HFFc6 (cell line): Measurements from ENCODE around the gene PRSS16. TPM values are rescaled to one million over a fixed set of nuclear protein-coding genes. Genes with fewer than 3 reads are reported as not detected.

Experiments
- DNase-seq: peaks from one replicate; pipeline ENCODE4 v3.0.0-alpha.2; 2018
- H3K27ac Mint-ChIP-seq: 2 replicates; pipeline ENCODE4 v1.8.0; 2020; ENCODE audit warnings: mild to moderate bottlenecking, mixed read lengths
- H3K27me3 Mint-ChIP-seq: 2 replicates; pipeline ENCODE4 v1.8.0; 2021; ENCODE audit warnings: mild to moderate bottlenecking, moderate library complexity, mixed read lengths; ENCODE audit not compliant: insufficient read depth
- H3K36me3 Mint-ChIP-seq: 2 replicates; pipeline ENCODE4 v1.8.0; 2021; ENCODE audit warnings: low read depth, mixed read lengths
- H3K4me1 Mint-ChIP-seq: 2 replicates; pipeline ENCODE4 v1.8.0; 2020; ENCODE audit warnings: low read depth, mixed read lengths
- H3K4me3 Mint-ChIP-seq: 2 replicates; pipeline ENCODE4 v1.8.0; 2020; ENCODE audit warnings: mild to moderate bottlenecking, moderate library complexity, mixed read lengths
- H3K9me3 Mint-ChIP-seq: 2 replicates; pipeline ENCODE4 v1.8.0; 2020; ENCODE audit warnings: mild to moderate bottlenecking, mixed read lengths
- total RNA-seq, 6 experiments: library from RNA; stranded (reverse); fragmentation: NEBNext Ultra II Directional; extraction: Animal tissue kit (Norgen Biotek cat#: 25700); gene quantifications; 2 replicates in 1 of 6; 3 replicates in 5 of 6; pipeline ENCODE4 v1.2.3, GENCODE V29; 2021
- TF ChIP-seq, protein P1 (sequence below): fragments of 200-600 bp; sonication (generic); IDR thresholded peaks from 2 replicates; pipeline ENCODE4 v1.5.0; 2021; ENCODE audit warnings: antibody characterized with exemption, mild to moderate bottlenecking

PRSS16 gene
- total RNA-seq, 6 experiments from 2014 or later, result not detected

DNA sequence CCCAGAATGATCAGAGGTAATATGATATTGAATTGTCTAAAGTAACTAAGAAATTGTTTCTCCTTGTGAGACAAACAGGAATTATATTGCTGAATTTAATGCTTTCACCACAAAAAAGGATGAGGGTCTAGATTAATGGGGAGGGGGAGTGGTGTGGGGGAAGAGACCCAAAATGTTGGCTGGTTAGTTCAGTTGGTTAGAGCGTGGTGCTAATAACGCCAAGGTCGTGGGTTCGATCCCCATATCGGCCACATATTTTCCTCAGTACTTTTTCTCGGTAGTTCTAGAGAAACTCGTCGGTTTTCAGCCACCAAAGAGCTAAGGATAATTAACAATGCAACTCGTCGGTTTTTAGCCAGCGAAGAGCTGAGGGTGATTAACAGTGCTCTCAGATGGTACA lies 26.3 kb downstream of the PRSS16 start:
- H3K36me3 Mint-ChIP-seq, result no peaks in the 10 kb centered on the region
- peaks cover 8% of the 10 kb centered on the region for H3K27me3 Mint-ChIP-seq
- H3K4me3 Mint-ChIP-seq, result no peak overlapping the region
- no peaks in the 10 kb centered on the region for H3K9me3 Mint-ChIP-seq
- no peak for DNase-seq
- no peaks in the 10 kb centered on the region for H3K4me1 Mint-ChIP-seq
- H3K27ac Mint-ChIP-seq, result no peak overlapping the region
- TF ChIP-seq, protein P1, sequence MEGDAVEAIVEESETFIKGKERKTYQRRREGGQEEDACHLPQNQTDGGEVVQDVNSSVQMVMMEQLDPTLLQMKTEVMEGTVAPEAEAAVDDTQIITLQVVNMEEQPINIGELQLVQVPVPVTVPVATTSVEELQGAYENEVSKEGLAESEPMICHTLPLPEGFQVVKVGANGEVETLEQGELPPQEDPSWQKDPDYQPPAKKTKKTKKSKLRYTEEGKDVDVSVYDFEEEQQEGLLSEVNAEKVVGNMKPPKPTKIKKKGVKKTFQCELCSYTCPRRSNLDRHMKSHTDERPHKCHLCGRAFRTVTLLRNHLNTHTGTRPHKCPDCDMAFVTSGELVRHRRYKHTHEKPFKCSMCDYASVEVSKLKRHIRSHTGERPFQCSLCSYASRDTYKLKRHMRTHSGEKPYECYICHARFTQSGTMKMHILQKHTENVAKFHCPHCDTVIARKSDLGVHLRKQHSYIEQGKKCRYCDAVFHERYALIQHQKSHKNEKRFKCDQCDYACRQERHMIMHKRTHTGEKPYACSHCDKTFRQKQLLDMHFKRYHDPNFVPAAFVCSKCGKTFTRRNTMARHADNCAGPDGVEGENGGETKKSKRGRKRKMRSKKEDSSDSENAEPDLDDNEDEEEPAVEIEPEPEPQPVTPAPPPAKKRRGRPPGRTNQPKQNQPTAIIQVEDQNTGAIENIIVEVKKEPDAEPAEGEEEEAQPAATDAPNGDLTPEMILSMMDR, result no peak

DNA sequence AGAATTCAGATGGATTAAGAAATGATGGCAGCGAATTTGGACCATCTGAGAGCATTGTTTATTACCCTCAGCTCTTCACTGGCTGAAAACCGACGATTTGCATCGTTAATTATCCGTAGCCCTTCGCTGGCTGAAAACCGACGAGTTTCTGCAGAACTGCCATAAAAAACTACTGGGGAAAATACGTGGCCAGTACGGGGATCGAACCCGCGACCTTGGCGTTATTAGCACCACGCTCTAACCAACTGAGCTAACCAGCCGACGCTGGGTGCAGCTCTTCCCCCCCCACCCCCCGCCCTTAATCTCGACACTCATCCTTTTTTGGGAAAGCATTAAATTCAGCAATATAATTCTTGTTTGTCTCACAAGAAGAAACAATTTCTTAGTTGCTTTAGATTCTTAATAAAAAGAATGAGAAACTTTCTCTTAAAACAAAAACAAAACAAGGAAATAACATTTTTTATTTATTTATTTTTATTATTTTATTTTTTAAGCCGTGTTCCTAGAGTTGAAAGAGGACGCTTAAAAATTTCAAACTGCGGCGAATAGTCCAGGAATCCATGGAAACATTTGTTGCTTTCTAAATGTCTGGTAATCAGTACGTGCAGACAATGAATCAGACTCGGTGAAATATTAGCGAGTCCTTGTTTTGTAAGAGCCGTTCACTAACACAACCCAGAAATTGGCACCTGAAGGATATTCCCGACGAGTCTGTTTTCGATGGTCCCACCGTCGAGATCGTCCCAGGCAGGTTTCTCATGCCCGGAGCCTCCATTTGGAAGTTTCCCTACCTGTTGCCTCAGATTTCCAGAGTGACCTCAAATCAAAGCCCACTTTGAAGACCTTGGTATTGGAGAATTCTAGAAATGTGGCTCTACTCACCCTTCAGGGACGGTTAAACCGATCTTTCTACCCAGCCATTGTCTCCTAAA lies 27.8 kb downstream of the PRSS16 start:
- Mint-ChIP-seq H3K9me3 (no peaks in the 10 kb centered on the region), H3K4me1 (peaks cover 9% of the 10 kb centered on the region), H3K36me3 (no peaks in the 10 kb centered on the region), H3K27me3 (peaks cover 12% of the 10 kb centered on the region), H3K4me3 (no peak overlapping the region), H3K27ac (no peak overlapping the region)
- TF ChIP-seq, protein P1, result no peak
- DNase-seq, result no peak

DNA sequence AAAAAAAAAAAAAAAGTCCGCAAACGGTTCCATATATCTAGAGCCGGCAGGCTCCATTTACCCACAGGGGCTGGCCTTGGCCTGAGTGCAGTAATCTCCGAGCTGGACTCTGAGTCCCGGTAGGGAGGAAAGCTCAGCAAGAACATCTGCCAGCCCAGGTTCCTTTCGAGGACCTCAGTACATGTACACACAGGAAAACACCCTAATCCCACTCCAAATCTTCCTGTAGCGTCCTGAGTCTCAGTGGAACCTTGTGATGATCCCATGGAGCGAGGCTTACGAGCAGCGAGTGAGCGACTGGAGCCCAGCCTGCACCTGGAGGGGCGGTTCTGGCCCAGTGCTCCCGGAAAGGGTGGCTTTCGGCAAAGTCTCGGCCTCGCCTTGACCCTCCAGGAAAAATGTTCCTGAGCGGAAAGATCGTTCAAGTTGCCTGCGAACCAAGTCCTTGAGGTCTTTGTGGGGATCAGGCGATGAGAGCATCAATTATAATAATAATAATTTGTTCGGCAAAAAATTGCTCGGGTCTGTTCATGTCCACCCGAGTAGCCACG lies 32.1 kb downstream of the PRSS16 start:
- H3K36me3 Mint-ChIP-seq, result peaks cover 11% of the 10 kb centered on the region; the same call in 1 of the 2 replicates
- TF ChIP-seq, protein P1, result no peak
- peaks cover 5% of the 10 kb centered on the region; the same call in 1 of the 2 replicates for H3K9me3 Mint-ChIP-seq
- peak overlapping the region; percentile 86 for H3K4me3 Mint-ChIP-seq
- peaks cover 34% of the 10 kb centered on the region for H3K27me3 Mint-ChIP-seq
- DNase-seq, result no peak
- no peak overlapping the region for H3K27ac Mint-ChIP-seq
- H3K4me1 Mint-ChIP-seq, result peaks cover 27% of the 10 kb centered on the region

DNA sequence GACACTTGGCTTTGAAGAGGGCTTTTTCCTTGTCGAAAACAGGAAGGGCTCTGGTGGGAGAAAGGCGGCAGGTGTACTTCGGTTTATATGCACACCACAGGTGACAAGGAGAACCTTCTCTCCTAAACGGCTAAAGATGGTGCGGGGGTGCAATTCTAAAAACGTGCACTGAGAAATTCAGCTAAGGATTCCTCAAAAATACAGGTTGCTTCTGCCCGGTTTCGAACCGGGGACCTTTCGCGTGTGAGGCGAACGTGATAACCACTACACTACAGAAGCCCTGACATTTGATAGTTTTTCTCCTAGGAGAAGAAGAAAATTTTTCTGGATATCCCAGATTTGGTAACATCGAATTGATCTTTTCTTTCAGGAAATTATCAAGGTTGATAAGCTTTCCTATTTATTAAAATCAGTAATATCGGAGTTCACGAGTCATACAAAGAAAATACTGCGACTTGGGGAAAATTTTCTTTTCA lies 32.6 kb downstream of the PRSS16 start:
- Mint-ChIP-seq H3K4me3 (peak overlapping the region; percentile 86), H3K27me3 (peaks cover 39% of the 10 kb centered on the region), H3K27ac (no peak overlapping the region; the same call in 1 of the 2 replicates), H3K36me3 (peaks cover 15% of the 10 kb centered on the region; the same call in 1 of the 2 replicates), H3K9me3 (peaks cover 5% of the 10 kb centered on the region), H3K4me1 (peaks cover 27% of the 10 kb centered on the region)
- TF ChIP-seq, protein P1, result no peak
- DNase-seq, result peak; percentile 65

DNA sequence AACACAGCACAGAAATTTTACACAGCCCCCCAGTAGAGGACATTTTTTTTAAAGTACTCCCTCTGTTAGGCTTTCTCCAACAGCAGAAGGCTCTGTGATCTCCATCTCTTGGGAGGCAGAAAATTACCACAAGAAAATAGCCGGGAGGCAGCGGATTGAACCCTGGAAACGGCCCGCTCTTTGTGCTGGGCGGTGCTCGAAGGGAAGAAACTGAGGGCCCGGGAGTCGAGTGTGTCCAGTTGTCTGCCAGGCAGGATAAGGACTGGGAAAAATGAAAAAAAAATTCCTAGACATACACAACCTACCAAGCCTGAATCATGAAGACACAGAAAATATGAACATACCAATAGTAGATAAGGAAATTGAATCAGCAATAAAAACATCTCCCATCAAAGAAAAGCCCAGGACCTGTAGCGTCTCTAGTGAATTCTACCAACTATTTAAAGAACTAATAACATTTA lies 33.1 kb downstream of the PRSS16 start:
- Mint-ChIP-seq H3K9me3 (peaks cover 5% of the 10 kb centered on the region), H3K27me3 (peaks cover 41% of the 10 kb centered on the region), H3K27ac (peak overlapping the region; percentile 22; the same call in 1 of the 2 replicates), H3K4me1 (peaks cover 27% of the 10 kb centered on the region), H3K4me3 (peak overlapping the region; percentile 86), H3K36me3 (peaks cover 15% of the 10 kb centered on the region; the same call in 1 of the 2 replicates)
- TF ChIP-seq, protein P1, result no peak
- DNase-seq, result no peak
